GM18505 (cell line): ENCODE data around the gene RMRP.

ENCODE experiments used
- ATAC-seq: cut with Tn5 transposase; IDR thresholded peaks from one replicate; pipeline ENCODE4 v1.9.1; 2021; ENCODE audit not compliant: unreplicated experiment
- POLR2A ChIP-seq: IDR thresholded peaks from 4 replicates; pipeline ENCODE4 v1.6.1; 2011; ENCODE audit warnings: borderline replicate concordance; ENCODE audit not compliant: insufficient read depth, insufficient read length; ENCODE audit errors: extremely low read depth

Gene RMRP

GRCh38 chr9:35691334-35691650 lies 33.5 kb upstream of the RMRP start:
- ATAC-seq = no peak
- TF ChIP-seq POLR2A = no peak

- no peak for ATAC-seq
- TF ChIP-seq POLR2A = no peak
Measured at GRCh38 chr9:35690614-35691333, 33.0 kb upstream of the RMRP start.

- ATAC-seq = no peak
Measured at GRCh38 chr9:35690294-35690613, 32.4 kb upstream of the RMRP start.

GRCh38 chr9:35689542-35690293 lies 31.9 kb upstream of the RMRP start, which contains the start of gene TPM2:
TPM2 (minus strand) TSS chr9:35689925; CDS start chr9:35689817, 108 bp downstream.
- ATAC-seq = no peak
- TF ChIP-seq POLR2A = no peak

More at GRCh38 chr9:35690294-35690613, 32.4 kb upstream of the RMRP start:
- no peak for TF ChIP-seq POLR2A

GRCh38 chr9:35688558-35689541 lies 31.0 kb upstream of the RMRP start:
- no peak for TF ChIP-seq POLR2A
- ATAC-seq = no peak

- no peak for TF ChIP-seq POLR2A
- no peak for ATAC-seq
Measured at GRCh38 chr9:35687972-35688557, 30.2 kb upstream of the RMRP start.

GRCh38 chr9:35687306-35687705 lies 29.5 kb upstream of the RMRP start:
- no peak for TF ChIP-seq POLR2A
- no peak for ATAC-seq

- ATAC-seq = no peak
- TF ChIP-seq POLR2A = no peak
Measured at GRCh38 chr9:35686222-35687203, 28.7 kb upstream of the RMRP start.

- TF ChIP-seq POLR2A = no peak
- no peak for ATAC-seq
Measured at GRCh38 chr9:35685506-35685905, 27.7 kb upstream of the RMRP start.

- ATAC-seq = no peak
- no peak for TF ChIP-seq POLR2A
Measured at GRCh38 chr9:35684921-35685320, 27.1 kb upstream of the RMRP start.

- no peak for TF ChIP-seq POLR2A
- no peak for ATAC-seq
Measured at GRCh38 chr9:35683323-35683722, 25.5 kb upstream of the RMRP start.
